Astrocyte of the hippocampus (primary cell): Measurements from ENCODE around the gene DIP2C.
"Not testable (repeated sequence)": the region's sequence is repeated elsewhere in the genome, so short reads cannot be mapped to it uniquely, and the experiment has no call there.

Experiments
- DNase-seq: peaks from one replicate; pipeline ENCODE4 v3.0.0; 2011; ENCODE audit warnings: low read depth, low spot score

The DIP2C gene

GRCh38 chr10:329361-330099, 359.9 kb downstream of the DIP2C start:
- peak; percentile 98 for DNase-seq

GRCh38 chr10:327889-328852, 361.3 kb downstream of the DIP2C start:
- no peak for DNase-seq

GRCh38 chr10:326894-327635, 362.4 kb downstream of the DIP2C start:
- no peak for DNase-seq

GRCh38 chr10:326350-326749, 363.1 kb downstream of the DIP2C start:
- DNase-seq, result no peak

GRCh38 chr10:325282-325681, 364.2 kb downstream of the DIP2C start:
- no peak for DNase-seq

GRCh38 chr10:324593-324992, 364.9 kb downstream of the DIP2C start:
- no peak for DNase-seq

GRCh38 chr10:323651-324293, 365.7 kb downstream of the DIP2C start:
- DNase-seq, result peak; percentile 91

GRCh38 chr10:323046-323445, 366.4 kb downstream of the DIP2C start:
- not testable (repeated sequence) for DNase-seq

GRCh38 chr10:320771-321170, 368.7 kb downstream of the DIP2C start:
- no peak for DNase-seq

- DNase-seq, result no peak
Observed at GRCh38 chr10:317926-318325, 371.5 kb downstream of the DIP2C start.

- peak; percentile 61 for DNase-seq
Observed at GRCh38 chr10:317271-317769, 372.1 kb downstream of the DIP2C start.

GRCh38 chr10:316390-316789, 373.1 kb downstream of the DIP2C start:
- no peak for DNase-seq

- DNase-seq, result peak; percentile 7
Observed at GRCh38 chr10:314871-315270, 374.6 kb downstream of the DIP2C start.

- DNase-seq, result no peak
Observed at GRCh38 chr10:314381-314780, 375.1 kb downstream of the DIP2C start.

- DNase-seq, result no peak
Observed at GRCh38 chr10:311901-312665, 377.4 kb downstream of the DIP2C start.

- DNase-seq, result peak; percentile 43
Observed at GRCh38 chr10:310976-311639, 378.4 kb downstream of the DIP2C start.

- DNase-seq, result peak; percentile 19
Observed at GRCh38 chr10:310371-310770, 379.1 kb downstream of the DIP2C start.

- no peak for DNase-seq
Observed at GRCh38 chr10:308572-309085, 380.8 kb downstream of the DIP2C start.

GRCh38 chr10:308101-308500, 381.4 kb downstream of the DIP2C start:
- no peak for DNase-seq

- DNase-seq, result no peak
Observed at GRCh38 chr10:307659-308058, 381.8 kb downstream of the DIP2C start.
